Bone marrow (tissue), 2 donors: ENCODE measurements around the gene ULK3.
A peak's percentile ranks its signal among the peaks of the same experiment; 100 is the strongest.

Experiments
- DNase-seq, 2 donors: peaks; one replicate each; lab custom pipeline; 2025; lab: John Stamatoyannopoulos, UW

The ULK3 gene

DNA sequence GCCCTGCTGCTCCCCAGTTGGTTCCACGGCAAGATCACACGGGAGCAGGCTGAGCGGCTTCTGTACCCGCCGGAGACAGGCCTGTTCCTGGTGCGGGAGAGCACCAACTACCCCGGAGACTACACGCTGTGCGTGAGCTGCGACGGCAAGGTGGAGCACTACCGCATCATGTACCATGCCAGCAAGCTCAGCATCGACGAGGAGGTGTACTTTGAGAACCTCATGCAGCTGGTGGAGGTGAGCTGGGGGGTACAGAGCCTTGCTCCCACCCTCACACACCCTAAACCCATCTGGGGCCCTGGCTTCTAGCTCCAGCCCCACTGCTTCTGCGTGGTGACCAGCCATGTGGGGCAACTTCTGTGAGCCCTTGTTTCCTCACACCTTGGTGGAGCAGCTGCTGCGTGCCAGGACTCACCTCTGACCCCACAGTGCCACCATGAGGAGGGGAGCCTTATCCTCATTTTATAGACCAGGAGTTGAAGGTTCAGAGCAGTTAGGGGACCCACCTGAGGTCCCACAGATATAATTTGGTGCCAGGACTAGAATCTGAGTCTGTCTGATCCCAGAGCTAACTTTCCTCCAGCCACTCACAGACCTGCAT lies 43.6 kb downstream of the ULK3 start:
- DNase-seq = no peak

- DNase-seq = no peak
Measured at GRCh38 chr15:74798388-74799254, 44.3 kb downstream of the ULK3 start.

- no peak for DNase-seq
Measured at GRCh38 chr15:74795966-74796625, 46.9 kb downstream of the ULK3 start.

GRCh38 chr15:74794970-74795349 lies 48.0 kb downstream of the ULK3 start:
- no peak for DNase-seq

DNA sequence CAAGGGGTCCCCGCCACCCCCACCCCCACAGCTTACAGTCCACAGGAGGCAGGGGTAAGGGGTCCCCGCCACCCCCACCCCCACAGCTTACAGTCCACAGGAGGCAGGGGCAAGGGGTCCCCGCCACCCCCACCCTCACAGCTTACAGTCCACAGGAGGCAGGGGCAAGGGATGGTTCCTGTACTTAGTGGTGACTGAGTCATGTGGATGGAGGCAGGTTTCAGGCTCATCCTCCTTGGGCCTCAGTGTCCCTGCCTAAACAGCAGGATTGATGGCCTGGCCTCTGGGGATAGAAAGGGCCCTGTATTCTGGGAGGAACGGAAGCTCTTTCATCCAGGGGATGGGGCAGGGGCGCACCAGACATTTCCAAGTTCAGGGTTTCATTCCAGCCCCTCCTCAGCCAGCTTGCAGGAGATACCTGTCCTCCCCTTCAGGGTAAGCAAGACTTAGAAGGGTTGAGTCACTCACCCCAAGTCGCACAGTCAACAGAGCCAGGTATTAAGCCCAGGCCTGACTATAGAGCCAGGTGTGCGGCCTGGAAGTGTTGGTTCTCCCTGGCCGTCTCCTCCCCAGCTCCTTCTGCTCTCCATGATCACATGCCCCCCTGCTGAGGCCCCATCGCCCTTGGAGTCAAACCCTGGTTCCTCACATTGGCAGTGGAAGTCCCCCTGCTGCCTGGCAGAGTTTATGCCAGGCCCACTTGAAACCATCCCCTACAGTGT lies 48.5 kb downstream of the ULK3 start:
- DNase-seq = no peak

GRCh38 chr15:74793135-74794028 lies 49.6 kb downstream of the ULK3 start:
- DNase-seq = peak; percentile 23 to 40

DNA sequence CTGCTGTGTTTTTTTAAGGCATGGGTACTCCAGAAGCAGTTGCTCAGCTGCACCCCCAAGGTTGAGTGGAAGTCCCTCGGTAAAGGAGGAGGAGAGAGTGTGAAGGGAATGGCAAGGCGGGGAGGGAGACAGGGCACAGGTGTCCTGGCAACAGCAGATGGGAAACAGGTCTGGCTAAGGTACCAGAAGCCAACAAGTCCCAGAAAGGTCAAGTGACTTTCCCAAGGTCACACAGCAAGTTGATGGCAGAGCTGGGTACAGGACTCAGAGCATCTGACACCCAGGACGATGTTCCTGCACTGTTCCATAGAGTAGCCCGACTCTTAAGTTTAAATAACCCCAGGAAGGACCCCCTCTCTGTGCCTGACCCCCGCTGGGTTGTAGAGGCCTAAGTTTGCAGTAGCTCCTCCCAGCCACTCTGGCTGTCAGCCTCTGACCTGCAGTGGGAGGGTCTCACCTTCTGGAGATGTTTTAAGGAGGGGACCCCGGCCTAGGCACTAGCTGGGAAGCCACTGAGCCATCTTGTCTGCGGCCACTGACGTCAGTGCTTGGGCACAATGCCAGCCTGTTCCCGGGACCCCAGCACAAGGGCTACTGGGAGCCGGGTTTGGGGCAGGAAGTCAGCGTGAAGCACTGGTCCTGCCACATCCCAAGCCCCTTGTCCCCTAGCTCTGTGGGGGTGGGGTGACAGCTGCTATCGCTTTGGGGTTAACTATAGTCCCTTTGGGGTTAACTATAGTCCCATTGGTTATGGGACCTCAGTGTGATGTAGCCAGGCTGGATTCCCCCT lies 50.5 kb downstream of the ULK3 start:
- no peak for DNase-seq

DNA sequence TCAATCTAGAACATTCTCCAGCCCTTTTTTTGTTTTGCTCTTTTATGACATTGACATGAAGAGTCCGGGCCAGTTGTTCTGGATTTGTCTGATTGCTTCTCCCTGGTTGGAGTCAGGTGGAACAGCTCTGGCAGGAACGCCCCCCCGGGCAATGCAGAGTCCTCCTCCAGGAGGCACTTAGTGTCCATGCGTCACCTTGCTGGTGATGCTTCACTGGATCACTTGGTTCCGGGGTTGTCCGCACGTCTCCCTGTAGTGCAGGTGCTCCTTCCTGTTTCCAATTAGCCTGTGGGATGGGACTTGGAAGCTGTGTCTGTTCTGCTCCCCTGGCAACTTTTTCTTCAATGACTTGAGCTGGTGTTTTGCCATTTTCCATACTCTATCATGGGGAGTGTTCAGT lies 51.3 kb downstream of the ULK3 start:
- no peak for DNase-seq

DNA sequence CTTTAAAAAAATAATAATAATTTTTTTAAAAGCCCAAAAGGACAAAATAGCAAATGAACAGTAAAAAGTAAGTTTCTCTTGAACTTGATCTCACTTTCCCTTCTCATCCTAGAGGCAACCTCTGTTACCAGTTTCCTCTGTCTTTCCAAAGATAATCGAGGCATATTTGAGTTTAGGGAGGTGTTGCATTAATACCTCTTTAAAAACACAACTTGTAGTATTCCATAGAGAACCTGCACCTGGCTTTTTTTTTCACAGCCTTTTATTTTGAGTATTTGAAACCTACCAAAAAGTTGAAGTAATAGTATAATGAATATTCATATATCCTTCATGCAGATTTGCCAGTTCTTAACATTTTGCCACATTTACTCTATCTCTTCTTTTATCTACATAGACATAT lies 51.9 kb downstream of the ULK3 start:
- no peak for DNase-seq

- DNase-seq = peak; percentile 59 to 75
Measured at GRCh38 chr15:74790080-74790916, 52.7 kb downstream of the ULK3 start.

DNA sequence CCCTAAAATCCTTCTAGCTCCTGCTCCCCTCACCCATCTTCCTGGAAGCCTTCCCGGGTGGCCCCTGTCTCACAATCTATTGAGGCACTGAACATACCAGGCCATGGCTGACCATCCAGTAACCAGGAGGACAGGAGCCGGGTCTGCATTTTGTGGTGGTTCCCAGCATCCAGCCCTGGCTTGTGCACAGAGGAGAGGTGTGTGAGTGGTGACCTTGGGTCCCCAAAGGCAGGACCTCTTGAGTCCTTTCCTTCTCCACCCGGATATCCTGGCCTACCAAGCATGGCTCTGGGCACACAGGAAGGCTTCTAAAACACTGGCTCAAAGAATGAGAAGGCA lies 53.2 kb downstream of the ULK3 start:
- DNase-seq = no peak

DNA sequence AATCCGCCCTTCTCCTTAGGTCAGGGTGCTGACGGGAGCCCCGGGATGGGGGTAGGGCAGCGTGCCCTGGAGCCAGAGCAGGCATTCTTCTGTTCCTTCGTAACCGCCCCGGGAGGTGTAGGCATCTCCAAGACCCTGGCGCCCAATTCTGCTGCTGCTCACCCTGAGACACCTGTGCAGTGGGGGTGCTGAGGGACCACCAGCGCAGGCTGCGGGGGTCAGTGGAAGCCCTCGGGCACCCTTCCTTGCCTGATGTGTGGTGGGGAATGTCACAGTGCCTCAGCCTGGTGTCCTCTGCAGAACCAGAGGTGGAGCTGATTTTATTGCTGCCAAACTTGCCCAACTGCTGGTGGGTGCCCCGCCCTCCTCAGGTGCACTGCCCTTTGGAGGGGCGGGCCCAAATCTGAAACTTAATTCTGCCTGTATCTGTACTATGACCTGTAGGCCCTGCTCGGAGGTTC lies 53.8 kb downstream of the ULK3 start:
- DNase-seq = no peak

DNA sequence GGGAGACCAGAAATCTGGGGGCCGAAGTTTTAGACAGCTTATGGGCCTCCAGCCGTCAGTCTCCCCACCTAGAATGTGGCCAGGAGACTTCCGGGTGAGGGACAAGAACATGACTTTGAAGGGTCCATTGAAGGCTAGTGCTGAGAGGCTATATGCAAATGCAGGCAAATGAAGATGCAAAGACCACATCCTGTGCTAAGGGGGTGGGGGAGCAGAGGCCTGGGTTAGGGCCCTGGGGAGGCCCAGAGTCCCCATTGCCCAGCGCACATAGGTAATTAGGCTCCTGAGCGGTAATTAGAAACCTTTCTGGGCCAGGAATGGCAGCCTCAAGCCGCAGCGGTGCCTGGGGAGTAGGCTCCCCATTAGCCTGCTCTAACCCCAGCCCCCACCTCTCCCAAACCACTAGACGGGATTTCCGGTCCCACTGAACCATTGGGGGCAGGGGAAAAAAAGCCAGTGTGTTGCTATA lies 54.2 kb downstream of the ULK3 start:
- DNase-seq = peak in 1 of 2 donors; percentile 15

DNA sequence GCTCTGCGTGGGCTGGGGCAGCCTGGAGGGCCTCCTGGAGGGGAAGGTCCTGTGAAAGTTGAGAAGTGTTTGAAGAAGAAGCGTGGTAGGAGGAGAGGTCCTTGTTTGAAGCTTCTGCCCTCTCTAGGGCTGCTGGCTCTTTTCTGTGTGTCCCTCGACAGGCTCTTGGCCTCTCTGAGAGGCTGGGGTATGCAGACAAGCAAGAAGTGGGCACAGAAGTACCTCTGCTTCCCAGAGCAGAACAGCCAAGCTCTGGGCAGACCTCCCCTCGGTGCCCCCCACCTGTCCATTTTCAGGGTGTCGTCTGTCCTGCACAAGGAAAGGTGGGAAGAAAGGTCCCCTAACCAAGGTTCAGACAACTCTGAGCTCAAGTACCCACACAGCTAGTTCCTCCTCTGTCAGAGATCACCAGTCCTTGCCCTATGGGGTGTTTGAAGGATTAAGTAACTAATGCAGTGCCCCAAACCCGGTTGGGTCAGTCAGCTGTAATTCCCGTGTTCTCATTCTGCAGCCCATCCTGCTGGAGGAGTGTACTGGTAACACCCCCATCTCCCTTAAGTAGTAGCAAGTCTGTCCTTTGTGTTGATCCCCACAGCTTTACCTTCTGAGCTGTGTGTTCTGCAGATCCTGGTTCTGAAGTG lies 54.8 kb downstream of the ULK3 start:
- DNase-seq = peak in 1 of 2 donors; percentile 41

GRCh38 chr15:74787251-74788041 lies 55.5 kb downstream of the ULK3 start:
- peak; percentile 93 to 97 for DNase-seq

GRCh38 chr15:74786551-74787165 lies 56.3 kb downstream of the ULK3 start:
- DNase-seq = peak in 1 of 2 donors; percentile 47
